Measurements from ENCODE around the gene LILRA6.
"Not testable (repeated sequence)": the region's sequence is repeated elsewhere in the genome, so short reads cannot be mapped to it uniquely, and the experiment has no call there.

Gene LILRA6

GRCh38 chr19:54230031-54230430 is 12.6 kb downstream of the LILRA6 start:
- TF ChIP-seq CTCF (IDR thresholded peaks at IDR 0.05; ENCODE audit: control insufficient read depth, extremely low read depth, insufficient read depth) = no peak
- no peak overlapping the region for H3K4me3 ChIP-seq (ENCODE audit: low read depth, low read length)
- no peak for DNase-seq (ENCODE audit: low read depth)

- H3K4me3 ChIP-seq (ENCODE audit: low read depth, low read length) = no peak overlapping the region
Measured at GRCh38 chr19:54229146-54229545, 13.4 kb downstream of the LILRA6 start.

DNA sequence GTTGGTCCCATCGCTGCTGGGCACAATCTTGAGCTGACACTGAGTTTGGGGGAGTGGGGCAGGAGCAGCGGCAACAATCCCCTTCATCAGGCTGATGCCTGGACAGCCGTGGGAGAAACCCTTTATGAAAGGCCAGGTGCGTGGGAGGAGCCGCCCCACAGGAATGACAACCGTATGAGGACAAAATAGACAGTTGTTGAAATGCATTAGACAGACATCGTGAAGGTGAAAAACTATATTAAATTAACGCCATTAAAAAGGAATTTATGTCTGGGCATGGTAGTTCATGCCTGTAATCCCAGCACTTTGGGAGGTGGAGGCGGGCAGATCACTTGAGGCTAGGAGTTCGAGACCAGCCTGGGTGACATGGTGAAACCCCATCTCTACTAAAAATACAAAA is 18.0 kb downstream of the LILRA6 start:
- H3K4me3 ChIP-seq (ENCODE audit: low read depth, low read length) = not testable (repeated sequence)

More at GRCh38 chr19:54229146-54229545, 13.4 kb downstream of the LILRA6 start:
- DNase-seq (ENCODE audit: low read depth) = no peak
- TF ChIP-seq CTCF (IDR thresholded peaks at IDR 0.05; ENCODE audit: control insufficient read depth, extremely low read depth, insufficient read depth) = no peak

DNA sequence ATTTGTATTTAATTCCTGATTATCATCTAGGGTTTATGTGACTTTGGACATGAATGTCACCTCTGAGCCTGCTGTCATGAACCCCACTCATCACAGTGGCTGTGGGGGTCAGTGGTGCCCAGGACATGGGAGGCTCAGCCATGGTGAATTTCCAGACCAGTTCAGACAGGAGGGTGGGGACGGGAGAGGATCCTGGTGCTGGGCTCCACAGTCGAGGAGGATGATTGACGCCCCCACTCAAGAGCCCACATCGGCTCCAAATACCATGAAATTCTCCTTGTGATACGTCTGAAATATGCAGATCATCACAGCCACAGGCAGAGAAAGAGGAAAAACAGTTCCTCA is 18.7 kb downstream of the LILRA6 start:
- H3K4me3 ChIP-seq (ENCODE audit: low read depth, low read length); DNase-seq (ENCODE audit: low read depth): not testable (repeated sequence)

More for the DNA sequence above, 18.0 kb downstream of the LILRA6 start:
- not testable (repeated sequence) for DNase-seq (ENCODE audit: low read depth)

DNA sequence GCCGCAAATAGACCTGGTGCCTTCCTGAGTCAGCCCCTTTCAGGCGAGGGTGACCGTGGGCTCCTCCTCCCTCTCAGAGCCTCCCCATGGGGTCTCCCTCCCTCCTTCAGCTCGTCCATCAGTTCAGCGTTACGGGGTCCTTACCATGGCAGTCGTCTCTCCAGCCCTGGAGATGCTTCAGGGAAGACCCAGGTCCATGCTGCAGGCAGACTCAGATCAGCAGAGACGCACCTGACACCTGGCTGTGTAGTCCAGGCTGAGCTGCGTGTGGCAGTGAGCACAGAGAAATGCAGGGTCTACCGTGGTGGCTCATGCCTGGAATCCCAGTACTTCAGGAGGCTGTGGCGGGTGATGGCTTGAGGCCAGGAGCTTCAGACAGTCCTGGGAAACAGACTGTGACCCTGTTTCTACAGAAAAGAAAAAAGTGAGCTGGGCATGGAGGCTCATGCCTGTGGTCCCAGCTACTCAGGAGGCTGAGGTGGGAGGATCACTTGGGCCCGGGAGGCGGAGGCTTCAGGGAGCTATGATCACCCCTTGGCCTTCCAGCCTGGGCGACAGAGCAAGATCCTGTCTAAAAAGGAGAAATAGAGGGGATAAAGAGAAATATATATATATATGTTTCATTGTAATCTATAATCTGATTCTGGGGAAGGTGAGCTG is 19.2 kb downstream of the LILRA6 start:
- not testable (repeated sequence) for DNase-seq (ENCODE audit: low read depth)

DNA sequence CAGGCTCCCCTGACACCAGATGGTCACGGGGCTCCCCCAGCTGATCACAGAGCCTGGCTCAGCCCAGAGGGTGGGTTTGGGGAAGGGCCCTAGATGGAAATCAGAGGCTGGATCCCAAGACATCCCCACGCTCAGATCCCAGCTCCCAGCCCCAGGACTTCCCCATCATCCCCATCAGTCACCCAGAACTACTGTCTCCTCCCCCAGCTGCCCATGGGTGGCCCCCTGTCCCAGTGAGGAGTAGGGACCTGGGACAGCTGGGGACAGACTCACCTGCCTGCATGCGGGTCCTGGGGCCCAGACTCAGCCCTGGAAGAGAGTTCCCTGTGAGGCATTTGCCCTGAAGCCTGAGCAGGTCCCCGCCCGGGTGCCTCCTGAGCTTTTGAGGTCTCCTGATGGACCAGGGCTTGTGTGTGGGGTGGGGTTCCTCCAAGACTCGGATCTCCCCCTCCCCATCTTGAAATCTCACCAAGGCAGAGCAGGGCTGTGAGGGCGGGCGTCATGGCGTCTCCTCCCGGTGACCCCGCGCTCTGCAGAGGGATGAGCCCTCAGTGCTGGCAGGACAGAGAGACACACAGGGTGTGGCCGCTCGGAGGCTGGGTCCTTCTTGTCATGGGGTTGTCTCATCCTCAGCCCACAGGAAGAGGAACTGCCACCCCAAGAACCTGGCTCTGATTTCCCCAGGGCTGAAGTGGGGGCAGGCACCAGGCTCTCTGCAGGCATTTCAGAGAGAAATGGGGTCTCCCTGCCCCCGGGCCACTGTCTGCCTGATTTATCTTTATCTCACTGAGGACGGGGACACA is 19.9 kb downstream of the LILRA6 start, which contains the start of gene LILRB3:
LILRB3 (minus strand) TSS at position 534 of the 803 bp plus-strand sequence; CDS start at position 503, 31 bp downstream.
- DNase-seq (ENCODE audit: low read depth); H3K4me3 ChIP-seq (ENCODE audit: low read depth, low read length): not testable (repeated sequence)

More for the DNA sequence above, 19.2 kb downstream of the LILRA6 start:
- not testable (repeated sequence) for H3K4me3 ChIP-seq (ENCODE audit: low read depth, low read length)

- not testable (repeated sequence) for DNase-seq (ENCODE audit: low read depth); H3K4me3 ChIP-seq (ENCODE audit: low read depth, low read length)
Measured at GRCh38 chr19:54221947-54222346, 20.6 kb downstream of the LILRA6 start.

DNA sequence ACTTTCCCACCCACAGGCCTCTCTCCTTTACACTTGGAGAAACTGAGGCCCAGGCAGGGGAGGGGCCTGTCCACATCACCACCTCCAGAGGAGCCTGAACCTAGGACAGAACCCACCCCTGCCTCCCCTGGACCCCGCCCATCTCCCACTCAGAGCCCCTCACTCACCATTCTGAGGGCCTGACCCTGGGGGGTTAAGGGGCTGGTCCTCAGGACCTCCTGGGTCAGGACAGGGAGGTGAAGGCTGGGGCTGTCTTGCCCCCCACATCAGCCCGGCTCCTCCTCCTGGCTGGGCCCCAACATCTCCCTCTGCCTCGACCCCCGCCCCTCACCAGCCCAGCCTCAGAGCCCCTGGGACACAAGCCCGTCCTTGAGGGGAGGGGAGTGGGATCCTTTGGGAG is 22.9 kb downstream of the LILRA6 start:
- DNase-seq (ENCODE audit: low read depth) = not testable (repeated sequence)

DNA sequence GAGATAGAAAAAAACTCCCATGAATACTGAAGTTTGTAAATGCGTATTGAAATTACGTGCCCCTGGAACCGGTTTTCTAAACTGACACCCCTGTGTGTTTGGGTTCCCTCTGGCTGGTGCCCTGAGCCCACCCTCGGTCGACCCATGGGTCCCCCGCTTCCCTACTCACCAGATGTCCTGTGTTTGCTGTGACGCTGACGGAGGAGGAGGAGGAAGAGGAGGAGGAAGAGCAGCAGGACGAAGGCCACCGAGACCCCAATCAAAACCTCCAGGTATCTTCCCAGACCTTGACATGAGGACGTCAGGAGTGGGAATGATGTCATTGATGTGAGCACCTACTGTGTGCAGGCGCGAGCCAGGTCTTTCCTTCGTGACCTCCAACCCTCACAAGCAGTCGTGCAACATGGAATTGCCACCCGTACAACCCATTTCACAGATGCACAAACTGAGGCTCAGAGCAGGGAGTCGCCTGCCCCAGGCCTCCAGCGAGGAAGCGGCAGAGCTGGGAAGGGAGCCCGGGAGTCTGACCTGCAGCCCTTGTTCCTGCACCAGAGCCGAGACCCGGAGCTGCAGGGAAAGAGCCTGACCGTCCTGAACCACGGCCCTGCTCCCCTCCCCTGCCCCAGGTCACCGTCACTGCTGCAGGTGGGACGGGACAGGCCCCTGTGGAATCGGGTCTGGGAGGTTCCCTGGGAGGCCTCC is 23.5 kb downstream of the LILRA6 start:
- no peak for TF ChIP-seq CTCF (IDR thresholded peaks at IDR 0.05; ENCODE audit: control insufficient read depth, extremely low read depth, insufficient read depth)
- H3K4me3 ChIP-seq (ENCODE audit: low read depth, low read length) = no peak overlapping the region
- no peak for DNase-seq (ENCODE audit: low read depth)

More for the DNA sequence above, 22.9 kb downstream of the LILRA6 start:
- not testable (repeated sequence) for H3K4me3 ChIP-seq (ENCODE audit: low read depth, low read length)

DNA sequence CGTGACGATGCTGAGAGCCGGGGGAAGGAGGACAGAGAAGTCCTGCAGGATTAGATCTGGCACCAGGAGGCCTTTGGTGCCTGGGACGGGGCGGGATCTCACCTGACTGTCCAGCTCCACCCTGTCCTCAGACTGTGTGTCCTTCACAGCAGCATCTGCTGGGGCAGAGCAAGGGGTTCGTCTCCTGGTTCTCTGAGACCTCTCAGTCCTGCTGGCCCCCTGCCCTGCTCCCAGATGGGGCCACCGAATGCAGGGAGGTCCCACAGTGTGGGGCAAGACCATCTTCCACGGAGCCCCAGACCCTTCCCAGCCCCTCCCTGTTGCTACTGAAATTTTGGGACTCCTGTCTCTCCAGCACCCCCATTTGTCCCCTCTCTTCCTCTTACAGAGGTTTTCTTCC is 24.3 kb downstream of the LILRA6 start:
- DNase-seq (ENCODE audit: low read depth) = no peak
- H3K4me3 ChIP-seq (ENCODE audit: low read depth, low read length) = no peak overlapping the region
- TF ChIP-seq CTCF (IDR thresholded peaks at IDR 0.05; ENCODE audit: control insufficient read depth, extremely low read depth, insufficient read depth) = no peak

- H3K4me3 ChIP-seq (ENCODE audit: low read depth, low read length); DNase-seq (ENCODE audit: low read depth): not testable (repeated sequence)
Measured at GRCh38 chr19:54217517-54218247, 24.9 kb downstream of the LILRA6 start.
